Body of pancreas (tissue), 4 donors: ENCODE measurements around the gene FPR2.

Experiments
- CTCF ChIP-seq, 7 experiments: fragments of 450-650 bp in 4 of 7; fragments of 200-600 bp in 3 of 7; sonication (generic) in 3 of 7; IDR thresholded peaks; one replicate each; pipeline ENCODE4 v1.5.1; 2016 to 2019; ENCODE audit warnings: antibody characterized with exemption in 7 of 7
- POLR2A ChIP-seq, 3 donors: fragments of 450-650 bp; IDR thresholded peaks; one replicate each; pipeline ENCODE4 v1.6.1; 2016; ENCODE audit warnings: antibody characterized with exemption in 3 of 3, mild to moderate bottlenecking in 2 of 3

- TF ChIP-seq CTCF (IDR thresholded peaks at IDR 0.05) (no peak), POLR2A (IDR thresholded peaks at IDR 0.05) (peak in 1 of 3 donors; percentile 19)
Observed at GRCh38 chr19:51735759-51736449, 25.1 kb upstream of the FPR2 start.
